ENCODE measurements around the gene COPZ1. TPM values are rescaled to one million over a fixed set of nuclear protein-coding genes. Genes with fewer than 3 reads are reported as not detected.
A peak's percentile ranks its signal among the peaks of the same experiment; 100 is the strongest.

COPZ1 gene
- total and polyA plus RNA-seq, 9 of the 15 experiments (the other 6 are each of a cell fraction or from before 2014, with no cell fraction given), result 137 to 487 (median 233) TPM

GRCh38 chr12:54390668-54391551 is 66.0 kb downstream of the COPZ1 start (continued):
- TF ChIP-seq HDAC1 (IDR thresholded peaks at IDR 0.05) (peak in 1 of 2 experiments; percentile 33; a peak in 1 of 4 replicates), POLR2AphosphoS5 (IDR thresholded peaks at IDR 0.05; ENCODE audit: control insufficient read depth, insufficient read depth, low read depth, low read length) (peak; percentile 81; the same call in 1 of the 2 replicates), MIER1 (IDR thresholded peaks at IDR 0.05; ENCODE audit: low read depth) (no peak), CTBP1 (IDR thresholded peaks at IDR 0.05; ENCODE audit: borderline replicate concordance) (peak; percentile 24; the same call in 1 of the 2 replicates), ETV6 (IDR thresholded peaks at IDR 0.05; ENCODE audit: borderline replicate concordance in 1 of 2, low read depth in 2 of 2, low read length in 1 of 2) (peak in 1 of 2 experiments; percentile 39; a peak in 1 of 4 replicates), ETV6 (CRISPR knock-in tag; IDR thresholded peaks at IDR 0.05; ENCODE audit: borderline replicate concordance) (no peak), ZNF512 (tag; IDR thresholded peaks at IDR 0.05) (no peak), KLF16 (IDR thresholded peaks at IDR 0.05) (peak; percentile 76), TAF1 (IDR thresholded peaks at IDR 0.05; ENCODE audit: control insufficient read depth, extremely low read depth, insufficient read depth, low read length, severe bottlenecking) (peak; percentile 77), BRF2 (IDR thresholded peaks at IDR 0.05; ENCODE audit: borderline replicate concordance, insufficient read depth, insufficient read length) (no peak), YY1 (IDR thresholded peaks at IDR 0.05; ENCODE audit: borderline replicate concordance in 1 of 3, control insufficient read depth in 1 of 3, extremely low read depth in 1 of 3, insufficient read depth in 3 of 3, insufficient read length in 1 of 3, insufficient replicate concordance in 2 of 3, low read depth in 1 of 3, low read length in 2 of 3) (peak in 1 of 3 experiments; percentile 39), ZNF134 (CRISPR knock-in tag; conservative IDR thresholded peaks at IDR 0.05) (peak; percentile 94), L3MBTL2 (IDR thresholded peaks at IDR 0.05) (peak; percentile 39; the same call in 1 of the 2 replicates), SUPT5H (IDR thresholded peaks at IDR 0.05) (peak; percentile 61), ZNF143 (CRISPR knock-in tag; IDR thresholded peaks at IDR 0.05) (no peak), ZNF277 (CRISPR knock-in tag; IDR thresholded peaks at IDR 0.05; ENCODE audit: borderline replicate concordance) (no peak), THAP12 (CRISPR knock-in tag; IDR thresholded peaks at IDR 0.05) (no peak), KDM1A (IDR thresholded peaks at IDR 0.05) (peak in 1 of 2 experiments; percentile 68; a peak in 1 of 4 replicates)
